Measurements from ENCODE around the gene UNC5CL. TPM values are rescaled to one million over a fixed set of nuclear protein-coding genes. Genes with fewer than 3 reads are reported as not detected.

UNC5CL gene
- total RNA-seq, 1 experiment from 2014 or later, result 5.5 TPM

DNA sequence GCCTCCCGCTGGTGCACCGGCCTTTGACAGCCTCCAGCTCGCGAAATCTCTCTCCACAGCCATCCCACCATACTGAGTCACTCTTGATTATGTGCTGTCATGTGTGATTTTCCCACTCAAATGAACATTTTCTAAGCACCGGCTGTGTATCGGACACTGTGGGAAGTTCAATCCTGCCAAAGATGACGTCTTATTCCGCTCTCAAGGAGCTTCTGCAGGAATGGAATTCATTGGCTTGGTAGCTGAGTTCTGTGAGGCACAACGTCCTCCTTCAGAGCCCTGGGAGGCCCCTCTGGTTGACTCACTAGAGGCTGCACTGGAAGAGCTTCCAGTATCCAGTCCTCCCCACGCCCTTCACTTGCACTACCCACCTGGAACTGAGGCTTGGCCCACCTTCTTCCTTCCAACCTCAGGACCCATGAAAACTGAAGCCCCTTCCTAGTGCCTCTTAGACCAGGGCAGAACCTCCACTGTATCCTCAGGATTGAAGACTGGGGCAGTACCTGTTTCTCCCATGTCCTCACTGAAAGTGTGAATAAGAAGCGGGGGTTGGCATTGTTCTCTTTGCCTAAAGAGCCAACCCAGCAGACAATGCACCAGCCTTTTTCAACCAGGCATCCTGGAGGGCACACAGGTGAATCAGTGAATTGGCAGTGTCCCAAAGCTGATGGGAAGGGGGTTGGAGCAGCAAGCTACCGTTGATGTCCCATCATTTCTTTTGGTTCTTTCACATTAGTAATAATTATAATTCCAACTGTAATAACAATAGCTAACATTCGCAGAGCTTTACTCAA is 1.7 kb downstream of the UNC5CL start:
- Mint-ChIP-seq H3K27ac (ENCODE audit: unreplicated experiment) (peak overlapping the region; percentile 72), H3K36me3 (ENCODE audit: insufficient read depth, unreplicated experiment) (no peaks in the 10 kb centered on the region), H3K4me3 (ENCODE audit: unreplicated experiment) (no peak overlapping the region), H3K27me3 (ENCODE audit: insufficient read depth, unreplicated experiment) (no peaks in the 10 kb centered on the region), H3K4me1 (ENCODE audit: low read depth, unreplicated experiment) (peaks cover 41% of the 10 kb centered on the region), H3K9me3 (ENCODE audit: unreplicated experiment) (no peaks in the 10 kb centered on the region)
- DNase-seq, result no peak
- TF ChIP-seq, protein P1, sequence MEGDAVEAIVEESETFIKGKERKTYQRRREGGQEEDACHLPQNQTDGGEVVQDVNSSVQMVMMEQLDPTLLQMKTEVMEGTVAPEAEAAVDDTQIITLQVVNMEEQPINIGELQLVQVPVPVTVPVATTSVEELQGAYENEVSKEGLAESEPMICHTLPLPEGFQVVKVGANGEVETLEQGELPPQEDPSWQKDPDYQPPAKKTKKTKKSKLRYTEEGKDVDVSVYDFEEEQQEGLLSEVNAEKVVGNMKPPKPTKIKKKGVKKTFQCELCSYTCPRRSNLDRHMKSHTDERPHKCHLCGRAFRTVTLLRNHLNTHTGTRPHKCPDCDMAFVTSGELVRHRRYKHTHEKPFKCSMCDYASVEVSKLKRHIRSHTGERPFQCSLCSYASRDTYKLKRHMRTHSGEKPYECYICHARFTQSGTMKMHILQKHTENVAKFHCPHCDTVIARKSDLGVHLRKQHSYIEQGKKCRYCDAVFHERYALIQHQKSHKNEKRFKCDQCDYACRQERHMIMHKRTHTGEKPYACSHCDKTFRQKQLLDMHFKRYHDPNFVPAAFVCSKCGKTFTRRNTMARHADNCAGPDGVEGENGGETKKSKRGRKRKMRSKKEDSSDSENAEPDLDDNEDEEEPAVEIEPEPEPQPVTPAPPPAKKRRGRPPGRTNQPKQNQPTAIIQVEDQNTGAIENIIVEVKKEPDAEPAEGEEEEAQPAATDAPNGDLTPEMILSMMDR (IDR thresholded peaks at IDR 0.05; ENCODE audit: insufficient read depth in 1 of 2, low read depth in 1 of 2, low read length in 1 of 2, severe bottlenecking in 1 of 2, unreplicated experiment in 1 of 2), result no peak
- no peaks in the 10 kb centered on the region for H3K36me3 ChIP-seq (ENCODE audit: control insufficient read depth, insufficient read depth, low read length)
- intact Hi-C loops (cut with micrococcal nuclease; ENCODE audit: unreplicated experiment), result no loop called here
- POLR2A ChIA-PET, result no interaction called here
- H3K4me1 ChIP-seq, result peaks cover 55% of the 10 kb centered on the region
- BruUV-seq (replicated peaks), result no TSS peak
- CTCF ChIA-PET, result interaction anchor here (0.7 to 1.6 kb wide), 3 partner anchors 11 to 92 kb away, joined by 3 read pairs; no protein-coding TSS in a partner anchor
- H3K27me3 ChIP-seq (replicated peaks; ENCODE audit: control insufficient read depth, insufficient read depth, low read length), result no peaks in the 10 kb centered on the region
- no peaks in the 10 kb centered on the region for H3K9me3 ChIP-seq
- no peak overlapping the region for H3K4me3 ChIP-seq (ENCODE audit: low read depth, low read length)

- Mint-ChIP-seq H3K27me3 (ENCODE audit: insufficient read depth, unreplicated experiment) (no peaks in the 10 kb centered on the region), H3K36me3 (ENCODE audit: insufficient read depth, unreplicated experiment) (no peaks in the 10 kb centered on the region), H3K27ac (ENCODE audit: unreplicated experiment) (peak overlapping the region; percentile 72), H3K4me1 (ENCODE audit: low read depth, unreplicated experiment) (peaks cover 41% of the 10 kb centered on the region), H3K4me3 (ENCODE audit: unreplicated experiment) (no peak overlapping the region), H3K9me3 (ENCODE audit: unreplicated experiment) (no peaks in the 10 kb centered on the region)
- Histone ChIP-seq H3K36me3 (ENCODE audit: control insufficient read depth, insufficient read depth, low read length) (no peaks in the 10 kb centered on the region), H3K4me3 (ENCODE audit: low read depth, low read length) (no peak overlapping the region), H3K27me3 (replicated peaks; ENCODE audit: control insufficient read depth, insufficient read depth, low read length) (no peaks in the 10 kb centered on the region), H3K9me3 (no peaks in the 10 kb centered on the region), H3K4me1 (peaks cover 48% of the 10 kb centered on the region)
- BruUV-seq (replicated peaks), result no TSS peak
- no peak for DNase-seq
- TF ChIP-seq, protein P1 (IDR thresholded peaks at IDR 0.05; ENCODE audit: insufficient read depth in 1 of 2, low read depth in 1 of 2, low read length in 1 of 2, severe bottlenecking in 1 of 2, unreplicated experiment in 1 of 2), result no peak
- CTCF ChIA-PET, result interaction anchor here (0.7 to 1.4 kb wide), 2 partner anchors 39 to 91 kb away, joined by 3 read pairs; no protein-coding TSS in a partner anchor
- POLR2A ChIA-PET, result no interaction called here
- intact Hi-C loops (cut with micrococcal nuclease; ENCODE audit: unreplicated experiment), result no loop called here
Measured at GRCh38 chr6:41036601-41037000, 2.4 kb downstream of the UNC5CL start.

DNA sequence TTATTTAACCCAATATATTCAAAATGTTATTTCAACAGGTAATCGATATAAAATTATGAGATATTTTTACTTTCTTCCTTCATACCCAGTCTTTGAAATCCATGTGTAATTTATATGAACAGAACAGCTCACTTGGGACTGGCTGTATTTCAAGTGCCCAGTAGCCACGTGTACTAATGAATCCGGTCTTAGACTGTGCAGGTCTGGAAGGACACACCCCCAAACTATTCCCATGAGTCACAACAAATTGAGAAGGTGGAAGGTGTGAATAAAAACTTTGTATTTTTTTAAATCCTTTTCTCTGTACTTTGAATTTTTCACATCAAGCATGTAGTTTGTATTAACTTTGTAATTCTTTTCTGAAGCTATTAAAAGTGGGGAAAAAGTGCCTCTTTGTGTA is 2.8 kb downstream of the UNC5CL start:
- no peaks in the 10 kb centered on the region for H3K9me3 Mint-ChIP-seq (ENCODE audit: unreplicated experiment)
- H3K4me3 ChIP-seq (ENCODE audit: low read depth, low read length), result no peak overlapping the region
- ChIA-PET POLR2A (no interaction called here), CTCF (interaction anchor here (1.4 kb wide), 1 partner anchor 39 kb away, joined by 3 read pairs; no protein-coding TSS in a partner anchor)
- H3K4me1 ChIP-seq, result peaks cover 44% of the 10 kb centered on the region
- no peaks in the 10 kb centered on the region for H3K27me3 ChIP-seq (replicated peaks; ENCODE audit: control insufficient read depth, insufficient read depth, low read length)
- peak overlapping the region; percentile 72 for H3K27ac Mint-ChIP-seq (ENCODE audit: unreplicated experiment)
- H3K9me3 ChIP-seq, result no peaks in the 10 kb centered on the region
- H3K4me3 Mint-ChIP-seq (ENCODE audit: unreplicated experiment), result no peak overlapping the region
- TF ChIP-seq, protein P1 (IDR thresholded peaks at IDR 0.05; ENCODE audit: insufficient read depth in 1 of 2, low read depth in 1 of 2, low read length in 1 of 2, severe bottlenecking in 1 of 2, unreplicated experiment in 1 of 2), result no peak
- H3K4me1 Mint-ChIP-seq (ENCODE audit: low read depth, unreplicated experiment), result peaks cover 41% of the 10 kb centered on the region
- intact Hi-C loops (cut with micrococcal nuclease; ENCODE audit: unreplicated experiment), result no loop called here
- BruUV-seq (replicated peaks), result no TSS peak
- no peak for DNase-seq
- no peaks in the 10 kb centered on the region for H3K36me3 Mint-ChIP-seq (ENCODE audit: insufficient read depth, unreplicated experiment)
- no peaks in the 10 kb centered on the region for H3K36me3 ChIP-seq (ENCODE audit: control insufficient read depth, insufficient read depth, low read length)
- no peaks in the 10 kb centered on the region for H3K27me3 Mint-ChIP-seq (ENCODE audit: insufficient read depth, unreplicated experiment)
